HG03520 (cell line): ENCODE measurements around the gene DOCK1.

ENCODE experiments used
- ATAC-seq: cut with Tn5 transposase; IDR thresholded peaks from one replicate; pipeline ENCODE4 v1.9.1; 2021; ENCODE audit warnings: mild to moderate bottlenecking, moderate library complexity; ENCODE audit not compliant: unreplicated experiment

DOCK1 gene

GRCh38 chr10:126948355-126949160 lies 43.3 kb downstream of the DOCK1 start:
- ATAC-seq = no peak

GRCh38 chr10:126949161-126949503 lies 43.9 kb downstream of the DOCK1 start:
- no peak for ATAC-seq

- no peak for ATAC-seq
Measured at GRCh38 chr10:126950401-126951105, 45.3 kb downstream of the DOCK1 start.

GRCh38 chr10:126953886-126954285 lies 48.7 kb downstream of the DOCK1 start:
- ATAC-seq = no peak

- ATAC-seq = no peak
Measured at GRCh38 chr10:126955396-126955795, 50.2 kb downstream of the DOCK1 start.

GRCh38 chr10:126955934-126956711 lies 50.9 kb downstream of the DOCK1 start:
- ATAC-seq = no peak

GRCh38 chr10:126956712-126957108 lies 51.5 kb downstream of the DOCK1 start:
- ATAC-seq = no peak

- ATAC-seq = no peak
Measured at GRCh38 chr10:126957111-126957510, 51.9 kb downstream of the DOCK1 start.

GRCh38 chr10:126959431-126959830 lies 54.2 kb downstream of the DOCK1 start:
- ATAC-seq = no peak

- ATAC-seq = no peak
Measured at GRCh38 chr10:126959906-126960685, 54.9 kb downstream of the DOCK1 start.

- no peak for ATAC-seq
Measured at GRCh38 chr10:126963354-126963753, 58.1 kb downstream of the DOCK1 start.

- no peak for ATAC-seq
Measured at GRCh38 chr10:126964190-126964589, 59.0 kb downstream of the DOCK1 start.

- no peak for ATAC-seq
Measured at GRCh38 chr10:126966938-126967337, 61.7 kb downstream of the DOCK1 start.

GRCh38 chr10:126969310-126969709 lies 64.1 kb downstream of the DOCK1 start:
- no peak for ATAC-seq

GRCh38 chr10:126972635-126973414 lies 67.6 kb downstream of the DOCK1 start:
- ATAC-seq = no peak

GRCh38 chr10:126975221-126975620 lies 70.0 kb downstream of the DOCK1 start:
- no peak for ATAC-seq

- ATAC-seq = no peak
Measured at GRCh38 chr10:126977216-126977615, 72.0 kb downstream of the DOCK1 start.

- no peak for ATAC-seq
Measured at GRCh38 chr10:126979311-126979710, 74.1 kb downstream of the DOCK1 start.

GRCh38 chr10:126993208-126993607 lies 88.0 kb downstream of the DOCK1 start:
- no peak for ATAC-seq
